ENCODE data around the gene PDIA6. TPM values are rescaled to one million over a fixed set of nuclear protein-coding genes. Genes with fewer than 3 reads are reported as not detected.

PDIA6 gene
- total RNA-seq, 1 experiment from 2014 or later = 271 TPM

DNA sequence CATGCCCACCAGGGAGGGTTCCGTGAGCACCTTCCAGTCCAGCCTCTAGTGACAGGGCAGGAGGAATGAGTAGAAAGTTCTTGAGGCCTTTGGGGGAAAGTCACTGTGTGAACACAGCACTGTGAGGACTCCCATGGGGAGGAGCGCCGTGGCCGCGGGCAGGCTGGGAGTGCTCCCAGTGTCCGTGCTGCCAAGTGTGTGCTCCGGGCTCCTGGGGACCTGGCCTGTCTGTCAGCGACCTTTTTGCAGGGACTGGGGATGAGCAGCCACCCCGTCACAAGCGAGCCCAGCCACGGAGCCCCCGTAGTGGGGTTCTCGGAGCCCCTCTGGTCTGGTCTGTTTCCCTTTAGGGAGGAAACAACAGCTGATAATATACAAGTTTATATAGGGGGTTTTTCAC lies 36.8 kb downstream of the PDIA6 start:
- in situ Hi-C loops (cut with HindIII; ENCODE audit: low pct_unique_long_range_greater_than_20kb, low sequenced_read_pairs) = no loop called here
- no peaks in the 10 kb centered on the region for H3K27me3 ChIP-seq (ENCODE audit: control insufficient read depth, insufficient read depth, low read length)
- H3K36me3 ChIP-seq (ENCODE audit: control insufficient read depth, insufficient read depth, low read length) = no peaks in the 10 kb centered on the region; the same call in 1 of the 2 replicates
- no peak overlapping the region for H3K27ac ChIP-seq (ENCODE audit: low read length)
- POLR2A ChIA-PET = no interaction called here
- ATAC-seq (no peak), DNase-seq (ENCODE audit: low read depth, low spot score) (no peak)
- TF ChIP-seq, protein P1, sequence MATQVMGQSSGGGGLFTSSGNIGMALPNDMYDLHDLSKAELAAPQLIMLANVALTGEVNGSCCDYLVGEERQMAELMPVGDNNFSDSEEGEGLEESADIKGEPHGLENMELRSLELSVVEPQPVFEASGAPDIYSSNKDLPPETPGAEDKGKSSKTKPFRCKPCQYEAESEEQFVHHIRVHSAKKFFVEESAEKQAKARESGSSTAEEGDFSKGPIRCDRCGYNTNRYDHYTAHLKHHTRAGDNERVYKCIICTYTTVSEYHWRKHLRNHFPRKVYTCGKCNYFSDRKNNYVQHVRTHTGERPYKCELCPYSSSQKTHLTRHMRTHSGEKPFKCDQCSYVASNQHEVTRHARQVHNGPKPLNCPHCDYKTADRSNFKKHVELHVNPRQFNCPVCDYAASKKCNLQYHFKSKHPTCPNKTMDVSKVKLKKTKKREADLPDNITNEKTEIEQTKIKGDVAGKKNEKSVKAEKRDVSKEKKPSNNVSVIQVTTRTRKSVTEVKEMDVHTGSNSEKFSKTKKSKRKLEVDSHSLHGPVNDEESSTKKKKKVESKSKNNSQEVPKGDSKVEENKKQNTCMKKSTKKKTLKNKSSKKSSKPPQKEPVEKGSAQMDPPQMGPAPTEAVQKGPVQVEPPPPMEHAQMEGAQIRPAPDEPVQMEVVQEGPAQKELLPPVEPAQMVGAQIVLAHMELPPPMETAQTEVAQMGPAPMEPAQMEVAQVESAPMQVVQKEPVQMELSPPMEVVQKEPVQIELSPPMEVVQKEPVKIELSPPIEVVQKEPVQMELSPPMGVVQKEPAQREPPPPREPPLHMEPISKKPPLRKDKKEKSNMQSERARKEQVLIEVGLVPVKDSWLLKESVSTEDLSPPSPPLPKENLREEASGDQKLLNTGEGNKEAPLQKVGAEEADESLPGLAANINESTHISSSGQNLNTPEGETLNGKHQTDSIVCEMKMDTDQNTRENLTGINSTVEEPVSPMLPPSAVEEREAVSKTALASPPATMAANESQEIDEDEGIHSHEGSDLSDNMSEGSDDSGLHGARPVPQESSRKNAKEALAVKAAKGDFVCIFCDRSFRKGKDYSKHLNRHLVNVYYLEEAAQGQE (IDR thresholded peaks at IDR 0.05; ENCODE audit: insufficient read depth in 1 of 2, low read depth in 2 of 2, low read length in 1 of 2) = no peak
- TF ChIP-seq TCF7L2 (IDR thresholded peaks at IDR 0.05; ENCODE audit: low read depth, low read length) (no peak), POLR2AphosphoS5 (IDR thresholded peaks at IDR 0.05; ENCODE audit: low read depth, low read length) (no peak), SIN3A (IDR thresholded peaks at IDR 0.05; ENCODE audit: borderline replicate concordance, insufficient read depth, low read depth, low read length) (no peak)
- TF ChIP-seq, protein P2, sequence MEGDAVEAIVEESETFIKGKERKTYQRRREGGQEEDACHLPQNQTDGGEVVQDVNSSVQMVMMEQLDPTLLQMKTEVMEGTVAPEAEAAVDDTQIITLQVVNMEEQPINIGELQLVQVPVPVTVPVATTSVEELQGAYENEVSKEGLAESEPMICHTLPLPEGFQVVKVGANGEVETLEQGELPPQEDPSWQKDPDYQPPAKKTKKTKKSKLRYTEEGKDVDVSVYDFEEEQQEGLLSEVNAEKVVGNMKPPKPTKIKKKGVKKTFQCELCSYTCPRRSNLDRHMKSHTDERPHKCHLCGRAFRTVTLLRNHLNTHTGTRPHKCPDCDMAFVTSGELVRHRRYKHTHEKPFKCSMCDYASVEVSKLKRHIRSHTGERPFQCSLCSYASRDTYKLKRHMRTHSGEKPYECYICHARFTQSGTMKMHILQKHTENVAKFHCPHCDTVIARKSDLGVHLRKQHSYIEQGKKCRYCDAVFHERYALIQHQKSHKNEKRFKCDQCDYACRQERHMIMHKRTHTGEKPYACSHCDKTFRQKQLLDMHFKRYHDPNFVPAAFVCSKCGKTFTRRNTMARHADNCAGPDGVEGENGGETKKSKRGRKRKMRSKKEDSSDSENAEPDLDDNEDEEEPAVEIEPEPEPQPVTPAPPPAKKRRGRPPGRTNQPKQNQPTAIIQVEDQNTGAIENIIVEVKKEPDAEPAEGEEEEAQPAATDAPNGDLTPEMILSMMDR (IDR thresholded peaks at IDR 0.05) = no peak
- intact Hi-C loops (cut with micrococcal nuclease; ENCODE audit: unreplicated experiment) = no loop called here
- BruUV-seq (replicated peaks) = no TSS peak
- no peaks in the 10 kb centered on the region for H3K4me1 ChIP-seq (ENCODE audit: control insufficient read depth, insufficient read depth, low read length)
- H3K4me3 ChIP-seq (ENCODE audit: low read depth in 2 of 2, low read length in 2 of 2) = no peak overlapping the region
- no peaks in the 10 kb centered on the region for H3K9me3 ChIP-seq (ENCODE audit: control insufficient read depth, insufficient read depth, low read depth, low read length)
- CTCF ChIA-PET = no interaction called here

DNA sequence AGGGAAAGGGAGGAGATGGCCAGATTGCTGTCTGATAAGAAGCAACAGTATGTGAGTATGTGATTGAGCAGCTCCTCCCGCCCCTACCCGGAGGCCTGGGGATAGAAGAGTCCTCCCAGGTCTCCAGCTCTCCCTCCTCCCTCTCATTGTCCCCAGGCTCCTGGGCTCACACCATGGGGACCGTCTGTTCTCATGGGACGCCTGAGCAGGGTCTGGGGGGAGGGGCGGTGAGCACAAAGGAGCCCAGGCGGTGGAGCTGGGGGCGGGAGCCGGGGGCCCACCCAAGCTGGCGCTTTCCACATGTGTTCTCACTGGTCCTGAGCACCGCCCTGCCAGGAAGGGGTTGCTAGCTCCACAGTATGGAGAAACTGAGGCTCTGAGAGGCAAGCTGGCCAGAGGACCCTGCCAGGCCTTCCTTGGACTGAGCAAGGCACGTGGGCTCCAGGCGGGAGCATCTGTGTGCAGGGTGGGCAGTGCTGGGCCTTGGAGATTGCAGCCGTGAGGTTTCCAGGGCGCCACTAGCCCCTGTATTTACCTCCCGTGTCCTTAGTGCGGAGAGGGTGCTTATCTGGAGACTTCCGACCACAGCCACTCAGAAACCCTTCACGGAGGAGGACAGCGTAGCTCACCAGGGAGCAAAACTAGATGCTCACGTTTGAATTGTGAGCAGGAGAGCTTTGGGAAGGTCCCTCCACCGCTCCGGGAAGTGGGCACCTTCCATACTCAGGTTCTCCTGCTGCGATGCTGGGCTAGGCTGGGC lies 37.4 kb downstream of the PDIA6 start:
- POLR2A ChIA-PET = no interaction called here
- Histone ChIP-seq H3K27me3 (ENCODE audit: control insufficient read depth, insufficient read depth, low read length) (no peaks in the 10 kb centered on the region), H3K27ac (ENCODE audit: low read length) (no peak overlapping the region), H3K4me3 (ENCODE audit: low read depth in 2 of 2, low read length in 2 of 2) (no peak overlapping the region), H3K9me3 (ENCODE audit: control insufficient read depth, insufficient read depth, low read depth, low read length) (no peaks in the 10 kb centered on the region), H3K4me1 (ENCODE audit: control insufficient read depth, insufficient read depth, low read length) (no peaks in the 10 kb centered on the region), H3K36me3 (ENCODE audit: control insufficient read depth, insufficient read depth, low read length) (no peaks in the 10 kb centered on the region; the same call in 1 of the 2 replicates)
- ATAC-seq = no peak
- CTCF ChIA-PET = no interaction called here
- no TSS peak for BruUV-seq (replicated peaks)
- TF ChIP-seq, protein P1 (IDR thresholded peaks at IDR 0.05; ENCODE audit: insufficient read depth in 1 of 2, low read depth in 2 of 2, low read length in 1 of 2) = no peak
- TF ChIP-seq, protein P2 (IDR thresholded peaks at IDR 0.05) = no peak
- no peak for TF ChIP-seq POLR2AphosphoS5 (IDR thresholded peaks at IDR 0.05; ENCODE audit: low read depth, low read length)
- TF ChIP-seq TCF7L2 (IDR thresholded peaks at IDR 0.05; ENCODE audit: low read depth, low read length) = no peak
- TF ChIP-seq SIN3A (IDR thresholded peaks at IDR 0.05; ENCODE audit: borderline replicate concordance, insufficient read depth, low read depth, low read length) = no peak
- in situ Hi-C loops (cut with HindIII; ENCODE audit: low pct_unique_long_range_greater_than_20kb, low sequenced_read_pairs) = no loop called here
- intact Hi-C loops (cut with micrococcal nuclease; ENCODE audit: unreplicated experiment) = no loop called here
- DNase-seq (ENCODE audit: low read depth, low spot score) = no peak
